ENCODE measurements around the gene ZNF407. TPM values are rescaled to one million over a fixed set of nuclear protein-coding genes. Genes with fewer than 3 reads are reported as not detected.

ZNF407 gene
- total and polyA plus RNA-seq, 7 donors: 2.4 to 10.2 (median 7.9) TPM

GRCh38 chr18:74579496-74580065 is 18.1 kb upstream of the ZNF407 start:
- 10 to 17% (median 15%) methylated on average over 8 of the region's 8 CpGs for WGBS, 3 donors
- Histone ChIP-seq H3K4me3 (no peak overlapping the region), H3K36me3 (ENCODE audit: insufficient read depth in 1 of 2, low read depth in 1 of 2) (no peaks in the 10 kb centered on the region), H3K27me3 (ENCODE audit: insufficient read depth in 3 of 3, low read length in 2 of 3) (peaks cover 0 to 12% (median 0%) of the 10 kb centered on the region in 3 donors), H3K27ac (no peak overlapping the region), H3K4me1 (no peaks in the 10 kb centered on the region), H3K9me3 (no peaks in the 10 kb centered on the region)
- intact Hi-C loops (cut with DNase I): no loop called here
- DNase-seq (no peak), ATAC-seq (no peak)
- TF ChIP-seq CTCF (IDR thresholded peaks at IDR 0.05): no peak

- no peak for TF ChIP-seq CTCF (IDR thresholded peaks at IDR 0.05)
- Histone ChIP-seq H3K27me3 (ENCODE audit: insufficient read depth in 3 of 3, low read length in 2 of 3) (peaks cover 0 to 11% (median 0%) of the 10 kb centered on the region in 3 donors), H3K9me3 (no peaks in the 10 kb centered on the region), H3K36me3 (ENCODE audit: insufficient read depth in 1 of 2, low read depth in 1 of 2) (no peaks in the 10 kb centered on the region), H3K4me3 (no peak overlapping the region), H3K4me1 (no peaks in the 10 kb centered on the region), H3K27ac (no peak overlapping the region)
- DNase-seq (no peak), ATAC-seq (no peak)
- 71 to 77% (median 74%) methylated on average over 6 of the region's 6 CpGs for WGBS, 3 donors
- intact Hi-C loops (cut with DNase I): no loop called here
Observed at GRCh38 chr18:74582642-74583041, 15.0 kb upstream of the ZNF407 start.

GRCh38 chr18:74587441-74587840 is 10.2 kb upstream of the ZNF407 start:
- no peaks in the 10 kb centered on the region for H3K9me3 ChIP-seq
- 73 to 80% (median 76%) methylated on average over 8 of the region's 8 CpGs for WGBS, 3 donors
- no peaks in the 10 kb centered on the region for H3K27me3 ChIP-seq (ENCODE audit: insufficient read depth in 3 of 3, low read length in 2 of 3)
- peaks cover 0 to 4% of the 10 kb centered on the region in 2 donors for H3K36me3 ChIP-seq (ENCODE audit: insufficient read depth in 1 of 2, low read depth in 1 of 2)
- H3K4me1 ChIP-seq: no peaks in the 10 kb centered on the region
- no peak for ATAC-seq
- TF ChIP-seq CTCF (IDR thresholded peaks at IDR 0.05): no peak
- no peak for DNase-seq
- H3K27ac ChIP-seq: no peak overlapping the region
- intact Hi-C loops (cut with DNase I): no loop called here
- H3K4me3 ChIP-seq: no peak overlapping the region

GRCh38 chr18:74589021-74589420 is 8.6 kb upstream of the ZNF407 start:
- no peaks in the 10 kb centered on the region for H3K27me3 ChIP-seq (ENCODE audit: insufficient read depth in 3 of 3, low read length in 2 of 3)
- 61 to 72% (median 62%) methylated on average over 6 of the region's 6 CpGs for WGBS, 3 donors
- TF ChIP-seq CTCF (IDR thresholded peaks at IDR 0.05): no peak
- no peak overlapping the region for H3K4me3 ChIP-seq
- peaks cover under 1% of the 10 kb centered on the region for H3K4me1 ChIP-seq
- no peak overlapping the region for H3K27ac ChIP-seq
- peaks cover 0 to 18% of the 10 kb centered on the region in 2 donors for H3K36me3 ChIP-seq (ENCODE audit: insufficient read depth in 1 of 2, low read depth in 1 of 2)
- no peaks in the 10 kb centered on the region for H3K9me3 ChIP-seq
- DNase-seq (no peak), ATAC-seq (no peak)
- intact Hi-C loops (cut with DNase I): no loop called here

GRCh38 chr18:74589811-74590210 is 7.9 kb upstream of the ZNF407 start:
- Histone ChIP-seq H3K9me3 (no peaks in the 10 kb centered on the region), H3K4me3 (no peak overlapping the region), H3K27me3 (ENCODE audit: insufficient read depth in 3 of 3, low read length in 2 of 3) (no peaks in the 10 kb centered on the region), H3K36me3 (ENCODE audit: insufficient read depth in 1 of 2, low read depth in 1 of 2) (peaks cover 0 to 26% of the 10 kb centered on the region in 2 donors), H3K27ac (no peak overlapping the region), H3K4me1 (peaks cover 8% of the 10 kb centered on the region)
- TF ChIP-seq CTCF (IDR thresholded peaks at IDR 0.05): no peak
- 86% methylated on average over 3 of the region's 3 CpGs for WGBS, 3 donors
- intact Hi-C loops (cut with DNase I): loop anchor here (10.0 kb wide), 1 partner anchor 95 kb away; the partner anchor contains the start of gene CNDP2 (in 2 of the 2)
- ATAC-seq (no peak), DNase-seq (no peak)

All from psoas muscle (tissue), 8 donors.